HepG2 (cell line): ENCODE measurements around the gene GLRX5. TPM values are rescaled to one million over a fixed set of nuclear protein-coding genes. Genes with fewer than 3 reads are reported as not detected.

ENCODE experiments used
- CBX5 ChIP-seq: sonication (generic); formaldehyde crosslinking; IDR thresholded peaks from 2 replicates; pipeline ENCODE4 v1.4.0; 2020; ENCODE audit warnings: missing genetic modification reagents, borderline replicate concordance
- MLX ChIP-seq: IDR thresholded peaks from 2 replicates; pipeline ENCODE4 v1.6.1; 2016
- PCBP2 ChIP-seq: fragments of 200-400 bp; formaldehyde crosslinking; optimal IDR thresholded peaks from 2 replicates; pipeline ENCODE3; 2018; ENCODE audit warnings: low read length, low read depth; ENCODE audit not compliant: poor library complexity, severe bottlenecking
- RAD21 ChIP-seq: fragments of 450-650 bp; formaldehyde crosslinking; IDR thresholded peaks from 2 replicates; pipeline ENCODE4 v1.5.0; 2020; ENCODE audit warnings: mild to moderate bottlenecking
- RARA ChIP-seq: IDR thresholded peaks from 2 replicates; pipeline ENCODE4 v1.6.1; 2016; ENCODE audit warnings: missing genetic modification reagents, missing compliant biosample characterization
- THYN1 ChIP-seq: sonication (generic); formaldehyde crosslinking; IDR thresholded peaks from 2 replicates; pipeline ENCODE4 v1.8.1; 2023; ENCODE audit warnings: low read depth, mild to moderate bottlenecking, moderate library complexity, missing genetic modification reagents, borderline replicate concordance
- TRAFD1 ChIP-seq: sonication (generic); formaldehyde crosslinking; IDR thresholded peaks from 2 replicates; pipeline ENCODE4 v1.5.1; 2020; ENCODE audit warnings: missing genetic modification reagents, mild to moderate bottlenecking, borderline replicate concordance
- ZBTB7A ChIP-seq: sonication (generic); formaldehyde crosslinking; IDR thresholded peaks from 2 replicates; pipeline ENCODE4 v1.8.0; 2022; ENCODE audit warnings: mild to moderate bottlenecking, missing genetic modification reagents
- ZKSCAN5 ChIP-seq: sonication (generic); formaldehyde crosslinking; IDR thresholded peaks from 2 replicates; pipeline ENCODE4 v1.5.1; 2020; ENCODE audit warnings: mild to moderate bottlenecking, missing genetic modification reagents
- ZNF180 ChIP-seq: sonication (generic); formaldehyde crosslinking; IDR thresholded peaks from 2 replicates; pipeline ENCODE4 v1.4.0; 2020; ENCODE audit warnings: low read depth, missing genetic modification reagents, borderline replicate concordance
- polyA plus RNA-seq, 8 experiments: library from polyadenylated mRNA; depleted of rRNA in 3 of 8; stranded (reverse) in 7 of 8; unstranded in 1 of 8; fragments of >200 nt; fragmentation: Illumina TruSeq in 4 of 8; extraction: Trizol in 4 of 8; gene quantifications; 2 replicates each; pipeline versions ENCODE4 v1.2.1 to v1.2.3, GENCODE V29; 2011 to 2016; ENCODE audit warnings: low read depth in 4 of 8, missing spikeins in 1 of 8, mixed read lengths in 1 of 8; ENCODE audit not compliant: insufficient read depth in 1 of 8
- total RNA-seq, 5 experiments: library from RNA; depleted of rRNA; stranded (reverse); fragments of >200 nt; fragmentation: Illumina TruSeq; extraction: Trizol; gene quantifications; 2 replicates each; pipeline ENCODE4 v1.2.3, GENCODE V29; 2016; ENCODE audit warnings: low read depth in 1 of 5
- TF ChIP-seq, protein P1 (sequence below), 2 experiments: fragments of 450-650 bp in 1 of 2; sonication (generic) in 1 of 2; formaldehyde crosslinking in 1 of 2; IDR thresholded peaks; 2 replicates each; pipeline versions ENCODE4 v1.6.1 to v1.8.0; 2016 to 2022; ENCODE audit warnings: antibody characterized with exemption in 1 of 2, mild to moderate bottlenecking in 1 of 2, missing genetic modification reagents in 1 of 2
- TF ChIP-seq, protein P2 (sequence below): fragments of 450-650 bp; IDR thresholded peaks from 2 replicates; pipeline ENCODE4 v1.6.1; 2017; ENCODE audit warnings: mild to moderate bottlenecking

Gene GLRX5
- total and polyA plus RNA-seq, 2 of the 13 experiments (the other 11 are each of a cell fraction or from before 2014, with no cell fraction given): 122 to 146 TPM

DNA sequence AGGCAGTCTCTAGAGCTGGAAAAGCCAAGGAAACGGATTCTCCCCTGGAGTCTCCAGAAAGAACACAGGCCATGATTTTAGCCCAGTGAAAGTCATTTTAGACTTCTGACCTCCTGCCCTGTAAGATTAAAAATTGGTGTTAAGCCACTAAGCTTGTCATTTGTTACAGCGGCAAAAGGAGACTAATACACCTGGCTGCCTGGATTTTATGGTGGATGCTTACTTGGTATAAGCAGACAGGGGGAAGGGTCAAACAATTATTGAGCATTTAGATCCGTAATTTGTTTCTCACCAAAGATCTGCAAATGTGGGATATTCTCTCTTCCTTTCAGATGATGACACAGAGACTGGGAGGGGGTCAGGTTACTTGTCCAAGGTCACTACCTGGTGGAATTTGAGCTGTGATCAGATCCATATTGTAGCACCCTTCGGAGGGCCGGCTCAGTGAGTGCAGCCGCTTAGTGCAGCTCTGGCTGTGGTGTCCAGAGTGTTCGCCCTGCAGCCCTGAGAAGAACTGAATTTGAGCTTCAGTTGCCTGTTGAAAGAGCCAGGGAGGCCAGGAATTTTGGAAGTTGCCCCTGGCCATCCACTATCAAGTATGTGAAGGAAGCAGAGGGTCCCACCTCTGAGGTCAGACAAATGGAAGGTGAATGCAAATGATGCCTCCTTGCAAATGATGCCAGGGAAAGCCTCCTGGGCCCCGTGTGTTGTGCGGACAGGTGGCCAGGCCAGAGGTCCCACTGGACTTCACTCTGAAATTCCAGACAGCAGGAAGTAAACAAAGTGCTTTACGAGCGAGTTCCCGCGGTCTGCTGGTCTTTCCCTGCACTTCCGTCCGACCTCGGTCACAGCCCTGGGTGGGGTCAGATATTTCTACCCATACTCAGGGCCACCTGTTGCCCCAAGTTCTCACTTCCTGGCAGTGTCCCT, 15.1 kb downstream of the GLRX5 start (continued):
- TF ChIP-seq, protein P1, sequence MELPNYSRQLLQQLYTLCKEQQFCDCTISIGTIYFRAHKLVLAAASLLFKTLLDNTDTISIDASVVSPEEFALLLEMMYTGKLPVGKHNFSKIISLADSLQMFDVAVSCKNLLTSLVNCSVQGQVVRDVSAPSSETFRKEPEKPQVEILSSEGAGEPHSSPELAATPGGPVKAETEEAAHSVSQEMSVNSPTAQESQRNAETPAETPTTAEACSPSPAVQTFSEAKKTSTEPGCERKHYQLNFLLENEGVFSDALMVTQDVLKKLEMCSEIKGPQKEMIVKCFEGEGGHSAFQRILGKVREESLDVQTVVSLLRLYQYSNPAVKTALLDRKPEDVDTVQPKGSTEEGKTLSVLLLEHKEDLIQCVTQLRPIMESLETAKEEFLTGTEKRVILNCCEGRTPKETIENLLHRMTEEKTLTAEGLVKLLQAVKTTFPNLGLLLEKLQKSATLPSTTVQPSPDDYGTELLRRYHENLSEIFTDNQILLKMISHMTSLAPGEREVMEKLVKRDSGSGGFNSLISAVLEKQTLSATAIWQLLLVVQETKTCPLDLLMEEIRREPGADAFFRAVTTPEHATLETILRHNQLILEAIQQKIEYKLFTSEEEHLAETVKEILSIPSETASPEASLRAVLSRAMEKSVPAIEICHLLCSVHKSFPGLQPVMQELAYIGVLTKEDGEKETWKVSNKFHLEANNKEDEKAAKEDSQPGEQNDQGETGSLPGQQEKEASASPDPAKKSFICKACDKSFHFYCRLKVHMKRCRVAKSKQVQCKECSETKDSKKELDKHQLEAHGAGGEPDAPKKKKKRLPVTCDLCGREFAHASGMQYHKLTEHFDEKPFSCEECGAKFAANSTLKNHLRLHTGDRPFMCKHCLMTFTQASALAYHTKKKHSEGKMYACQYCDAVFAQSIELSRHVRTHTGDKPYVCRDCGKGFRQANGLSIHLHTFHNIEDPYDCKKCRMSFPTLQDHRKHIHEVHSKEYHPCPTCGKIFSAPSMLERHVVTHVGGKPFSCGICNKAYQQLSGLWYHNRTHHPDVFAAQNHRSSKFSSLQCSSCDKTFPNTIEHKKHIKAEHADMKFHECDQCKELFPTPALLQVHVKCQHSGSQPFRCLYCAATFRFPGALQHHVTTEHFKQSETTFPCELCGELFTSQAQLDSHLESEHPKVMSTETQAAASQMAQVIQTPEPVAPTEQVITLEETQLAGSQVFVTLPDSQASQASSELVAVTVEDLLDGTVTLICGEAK (IDR thresholded peaks at IDR 0.05): no peak
- TF ChIP-seq, protein P1 (CRISPR knock-in tag; IDR thresholded peaks at IDR 0.05): peak; percentile 68; the same call in 1 of the 2 replicates
- TF ChIP-seq MLX (peak; percentile 71), THYN1 (CRISPR knock-in tag) (peak; percentile 89; the same call in 1 of the 2 replicates), TRAFD1 (CRISPR knock-in tag) (peak; percentile 58; the same call in 1 of the 2 replicates), PCBP2 (no peak), RARA (CRISPR knock-in tag) (peak; percentile 99), RAD21 (CRISPR knock-in tag) (no peak; the same call in 1 of the 2 replicates), CBX5 (CRISPR knock-in tag) (peak; percentile 41; the same call in 1 of the 2 replicates), ZNF180 (CRISPR knock-in tag) (no peak), ZKSCAN5 (CRISPR knock-in tag) (peak; percentile 86; the same call in 1 of the 2 replicates), ZBTB7A (CRISPR knock-in tag) (peak; percentile 49; the same call in 1 of the 2 replicates)
- TF ChIP-seq, protein P2, sequence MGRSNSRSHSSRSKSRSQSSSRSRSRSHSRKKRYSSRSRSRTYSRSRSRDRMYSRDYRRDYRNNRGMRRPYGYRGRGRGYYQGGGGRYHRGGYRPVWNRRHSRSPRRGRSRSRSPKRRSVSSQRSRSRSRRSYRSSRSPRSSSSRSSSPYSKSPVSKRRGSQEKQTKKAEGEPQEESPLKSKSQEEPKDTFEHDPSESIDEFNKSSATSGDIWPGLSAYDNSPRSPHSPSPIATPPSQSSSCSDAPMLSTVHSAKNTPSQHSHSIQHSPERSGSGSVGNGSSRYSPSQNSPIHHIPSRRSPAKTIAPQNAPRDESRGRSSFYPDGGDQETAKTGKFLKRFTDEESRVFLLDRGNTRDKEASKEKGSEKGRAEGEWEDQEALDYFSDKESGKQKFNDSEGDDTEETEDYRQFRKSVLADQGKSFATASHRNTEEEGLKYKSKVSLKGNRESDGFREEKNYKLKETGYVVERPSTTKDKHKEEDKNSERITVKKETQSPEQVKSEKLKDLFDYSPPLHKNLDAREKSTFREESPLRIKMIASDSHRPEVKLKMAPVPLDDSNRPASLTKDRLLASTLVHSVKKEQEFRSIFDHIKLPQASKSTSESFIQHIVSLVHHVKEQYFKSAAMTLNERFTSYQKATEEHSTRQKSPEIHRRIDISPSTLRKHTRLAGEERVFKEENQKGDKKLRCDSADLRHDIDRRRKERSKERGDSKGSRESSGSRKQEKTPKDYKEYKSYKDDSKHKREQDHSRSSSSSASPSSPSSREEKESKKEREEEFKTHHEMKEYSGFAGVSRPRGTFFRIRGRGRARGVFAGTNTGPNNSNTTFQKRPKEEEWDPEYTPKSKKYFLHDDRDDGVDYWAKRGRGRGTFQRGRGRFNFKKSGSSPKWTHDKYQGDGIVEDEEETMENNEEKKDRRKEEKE: no peak
